ENCODE measurements around the gene SNCG.
"Not testable (repeated sequence)": the region's sequence is repeated elsewhere in the genome, so short reads cannot be mapped to it uniquely, and the experiment has no call there.

SNCG gene

GRCh38 chr10:86944031-86944419 lies 14.4 kb upstream of the SNCG start:
- no peaks in the 10 kb centered on the region for H3K9me3 ChIP-seq
- H3K27ac ChIP-seq: no peak overlapping the region
- H3K27me3 ChIP-seq: peaks cover 4% of the 10 kb centered on the region
- no peaks in the 10 kb centered on the region for H3K36me3 ChIP-seq
- no peak overlapping the region for H3K4me3 ChIP-seq (ENCODE audit: low read depth in 1 of 2, low read length in 1 of 2)
- peaks cover 0 to 3% of the 10 kb centered on the region in 2 experiments for H3K4me1 ChIP-seq (ENCODE audit: control insufficient read depth in 1 of 2, insufficient read depth in 1 of 2, low read depth in 1 of 2, low read length in 1 of 2)
- no peak for TF ChIP-seq CTCF (IDR thresholded peaks at IDR 0.05)

DNA sequence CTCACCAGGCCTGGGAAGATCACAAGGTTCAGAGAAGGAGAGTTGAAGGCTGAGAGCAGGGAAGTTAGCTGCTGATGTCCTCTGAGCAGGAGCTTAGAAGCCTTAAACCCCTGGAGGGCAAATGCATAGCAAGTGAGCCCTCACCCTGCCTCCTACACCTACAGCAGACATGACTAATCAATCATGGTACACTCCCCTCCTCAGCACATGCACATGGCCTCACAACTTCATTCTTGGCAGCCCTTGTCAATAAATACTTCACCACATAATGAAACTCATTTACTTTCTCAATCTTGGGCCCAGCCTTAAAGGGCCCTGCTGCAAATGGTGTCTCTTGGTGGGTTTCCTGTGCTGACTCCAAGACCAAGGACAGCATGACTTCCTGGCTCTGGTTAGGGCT lies 13.9 kb upstream of the SNCG start:
- Histone ChIP-seq H3K27ac (no peak overlapping the region), H3K27me3 (peaks cover 4% of the 10 kb centered on the region)

DNA sequence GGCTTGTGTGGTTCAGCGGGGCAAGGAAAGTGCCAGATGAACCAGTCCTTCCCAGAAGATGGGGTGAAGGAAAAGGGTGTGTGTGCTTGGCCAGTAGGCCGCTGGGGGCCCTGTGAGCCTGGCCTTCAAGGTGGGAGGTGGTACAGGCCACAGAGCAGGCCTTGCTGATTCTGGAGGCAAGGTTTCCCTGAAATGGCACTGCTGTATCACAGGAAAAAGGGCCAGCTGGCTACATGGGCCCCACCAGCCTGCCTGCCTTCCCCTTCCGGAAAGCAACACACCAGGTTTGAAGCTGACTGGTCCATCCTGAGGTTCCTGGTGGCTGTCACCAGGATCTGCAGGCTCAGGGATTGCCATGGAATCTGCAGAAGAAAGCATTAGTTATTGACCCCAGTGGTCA lies 13.5 kb upstream of the SNCG start:
- TF ChIP-seq CTCF (IDR thresholded peaks at IDR 0.05): no peak
- H3K9me3 ChIP-seq: no peaks in the 10 kb centered on the region
- H3K36me3 ChIP-seq: no peaks in the 10 kb centered on the region
- no peak overlapping the region for H3K4me3 ChIP-seq (ENCODE audit: low read depth in 1 of 2, low read length in 1 of 2)
- peaks cover 4% of the 10 kb centered on the region for H3K27me3 ChIP-seq
- H3K27ac ChIP-seq: no peak overlapping the region
- H3K4me1 ChIP-seq (ENCODE audit: control insufficient read depth in 1 of 2, insufficient read depth in 1 of 2, low read depth in 1 of 2, low read length in 1 of 2): no peaks in the 10 kb centered on the region

More for the DNA sequence above, 13.9 kb upstream of the SNCG start:
- peaks cover 0 to 1% of the 10 kb centered on the region in 2 experiments for H3K4me1 ChIP-seq (ENCODE audit: control insufficient read depth in 1 of 2, insufficient read depth in 1 of 2, low read depth in 1 of 2, low read length in 1 of 2)
- H3K36me3 ChIP-seq: no peaks in the 10 kb centered on the region
- TF ChIP-seq CTCF (IDR thresholded peaks at IDR 0.05): no peak
- no peak overlapping the region for H3K4me3 ChIP-seq (ENCODE audit: low read depth in 1 of 2, low read length in 1 of 2)
- H3K9me3 ChIP-seq: no peaks in the 10 kb centered on the region

DNA sequence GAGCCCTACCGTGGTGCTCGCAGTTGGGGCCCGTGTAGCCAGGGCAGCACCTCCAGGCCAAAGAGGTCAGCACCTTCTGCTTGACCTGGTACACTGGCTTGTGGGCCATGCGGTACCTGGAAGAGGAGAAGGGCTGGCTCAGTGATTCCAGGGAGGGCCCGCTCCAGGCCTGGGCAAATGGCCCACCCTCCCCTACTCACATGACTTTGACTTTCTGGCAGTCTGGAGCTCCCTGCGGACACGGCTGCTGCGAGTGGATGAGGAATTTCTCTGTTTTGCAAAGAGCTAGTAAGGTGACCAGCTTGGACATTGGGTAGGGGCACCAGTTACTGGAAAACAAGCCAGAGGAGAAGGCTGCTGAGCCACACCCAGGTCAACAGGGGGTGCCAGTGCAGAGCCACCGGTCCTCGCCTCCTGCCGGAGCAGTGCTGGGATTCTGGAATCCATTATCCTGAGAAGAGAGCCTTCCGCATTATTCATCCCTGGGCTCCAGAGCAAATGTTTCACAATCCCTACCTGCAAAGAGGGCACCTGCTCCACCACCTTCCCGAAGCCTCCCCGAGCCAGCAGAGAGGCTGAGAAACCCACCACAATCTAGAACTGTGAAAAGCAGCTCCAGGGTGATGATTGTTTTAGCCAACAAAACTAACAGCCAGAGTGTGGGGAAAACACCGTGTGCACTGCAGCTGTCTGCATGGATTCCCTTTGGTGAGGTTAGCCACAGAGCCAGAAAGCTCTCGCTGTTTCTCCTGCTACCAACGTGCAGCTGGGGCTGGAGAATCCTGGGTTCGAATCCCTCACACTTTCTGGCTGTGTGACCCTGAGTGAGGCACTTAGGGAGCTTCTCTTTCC lies 12.8 kb upstream of the SNCG start:
- Histone ChIP-seq H3K27ac (no peak overlapping the region), H3K36me3 (no peaks in the 10 kb centered on the region), H3K27me3 (peaks cover 4% of the 10 kb centered on the region), H3K4me3 (ENCODE audit: low read depth in 1 of 2, low read length in 1 of 2) (no peak overlapping the region), H3K4me1 (ENCODE audit: control insufficient read depth in 1 of 2, insufficient read depth in 1 of 2, low read depth in 1 of 2, low read length in 1 of 2) (no peaks in the 10 kb centered on the region), H3K9me3 (no peaks in the 10 kb centered on the region)
- TF ChIP-seq CTCF (IDR thresholded peaks at IDR 0.05): no peak

- Histone ChIP-seq H3K27ac (no peak overlapping the region), H3K27me3 (peaks cover 4% of the 10 kb centered on the region), H3K9me3 (no peaks in the 10 kb centered on the region), H3K36me3 (no peaks in the 10 kb centered on the region), H3K4me1 (ENCODE audit: control insufficient read depth in 1 of 2, insufficient read depth in 1 of 2, low read depth in 1 of 2, low read length in 1 of 2) (no peaks in the 10 kb centered on the region), H3K4me3 (ENCODE audit: low read depth in 1 of 2, low read length in 1 of 2) (no peak overlapping the region)
- no peak for TF ChIP-seq CTCF (IDR thresholded peaks at IDR 0.05)
Measured at GRCh38 chr10:86946213-86947155, 11.9 kb upstream of the SNCG start.

DNA sequence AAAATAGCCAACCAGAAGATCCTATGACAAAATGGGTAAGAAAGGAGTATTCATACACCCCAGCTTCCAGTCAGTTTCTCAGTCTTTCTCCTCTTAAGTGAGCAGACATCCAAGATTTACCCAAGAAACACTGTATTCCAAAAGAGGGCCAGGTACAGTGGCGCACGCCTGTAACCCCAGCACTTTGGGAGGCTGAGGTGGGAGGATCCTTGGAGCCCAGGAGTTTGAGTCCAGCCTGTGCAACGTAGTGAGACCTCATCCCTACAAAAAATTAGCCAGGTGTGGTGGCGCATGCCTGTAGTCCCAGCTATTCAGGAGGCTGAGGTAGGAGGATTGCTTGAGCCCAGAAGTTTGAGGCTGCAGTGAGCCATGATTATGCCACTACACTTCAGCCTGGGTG lies 10.6 kb upstream of the SNCG start:
- H3K9me3 ChIP-seq; H3K36me3 ChIP-seq; H3K27ac ChIP-seq; H3K4me1 ChIP-seq (ENCODE audit: control insufficient read depth in 1 of 2, insufficient read depth in 1 of 2, low read depth in 1 of 2, low read length in 1 of 2); H3K27me3 ChIP-seq; H3K4me3 ChIP-seq (ENCODE audit: low read depth in 1 of 2, low read length in 1 of 2): not testable (repeated sequence)
